GM18858 (cell line): ENCODE data around the gene CST7.

Experiments used
- ATAC-seq: cut with Tn5 transposase; IDR thresholded peaks from one replicate; pipeline ENCODE4 v1.9.1; 2021; ENCODE audit not compliant: unreplicated experiment

Gene CST7

DNA sequence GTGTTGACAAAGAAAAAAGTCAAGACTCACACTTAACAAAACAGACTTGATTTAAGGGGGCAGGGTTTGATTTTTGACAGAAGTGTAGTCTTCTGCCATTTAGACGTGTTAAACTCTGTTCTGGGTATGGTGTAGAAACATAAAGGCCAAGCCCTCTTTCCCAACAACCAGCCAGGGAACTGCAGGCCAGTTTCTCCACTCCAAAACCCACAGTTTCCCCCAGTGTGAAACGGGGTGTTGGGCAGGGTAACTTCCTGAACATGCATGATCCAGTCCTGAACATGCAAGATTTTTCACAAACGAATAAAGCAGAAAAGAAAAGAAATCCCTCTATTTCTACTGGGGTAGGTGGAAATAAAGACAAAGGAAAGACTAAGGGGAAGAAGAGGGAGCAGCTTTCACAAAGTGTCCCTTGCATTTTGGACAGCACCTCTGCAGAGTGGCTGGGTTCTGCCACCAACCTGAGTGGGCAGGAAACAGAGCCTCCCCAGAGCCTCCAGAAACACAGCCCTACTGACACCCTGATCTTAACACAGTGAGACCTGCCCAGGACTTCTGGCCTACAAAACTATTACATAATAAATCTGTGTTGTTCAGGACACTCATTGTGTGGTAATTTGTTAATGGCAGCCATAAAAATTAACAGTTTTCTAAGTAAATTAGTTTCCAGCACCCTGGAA lies 36.0 kb downstream of the CST7 start:
- ATAC-seq, result no peak

DNA sequence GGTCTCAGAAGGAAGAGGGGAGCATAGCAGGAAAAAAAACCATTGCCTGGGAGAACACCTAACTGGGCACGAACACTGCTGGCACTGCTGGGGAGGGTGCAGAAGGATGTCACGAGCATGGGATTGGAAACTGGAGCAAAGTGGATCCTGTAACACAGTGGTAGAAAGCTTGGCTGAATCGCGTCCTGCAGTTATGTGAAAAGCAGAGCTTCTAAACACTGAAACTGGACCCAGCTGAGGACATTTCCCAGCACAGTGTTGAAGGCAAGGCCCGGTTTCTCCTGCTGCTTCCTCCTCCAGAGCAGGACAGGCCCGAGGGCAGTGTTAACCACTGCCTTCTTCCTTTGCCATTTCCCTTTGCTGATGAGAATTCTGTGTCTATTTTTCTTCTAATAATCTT lies 36.7 kb downstream of the CST7 start:
- ATAC-seq, result no peak

GRCh38 chr20:24986436-24987015 lies 37.5 kb downstream of the CST7 start:
- ATAC-seq, result no peak

DNA sequence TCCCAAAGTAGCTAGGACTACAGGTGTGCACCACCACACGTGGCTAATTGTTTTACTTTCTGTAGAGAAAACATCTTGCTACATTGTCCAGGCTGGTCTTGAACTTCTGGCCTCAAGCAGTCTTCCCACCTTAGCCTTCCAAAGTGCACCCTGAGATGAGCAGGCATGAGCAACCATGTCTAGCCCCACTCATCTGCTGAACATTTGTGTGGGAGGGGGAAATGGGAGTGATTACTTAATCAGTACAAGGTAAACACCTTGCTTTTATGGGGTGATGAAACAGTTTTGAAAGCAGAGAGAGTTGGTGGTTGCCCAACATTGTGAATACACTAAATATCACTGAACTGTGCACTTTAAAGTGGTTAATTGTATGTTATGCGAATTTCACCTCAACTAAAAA lies 38.2 kb downstream of the CST7 start:
- no peak for ATAC-seq

DNA sequence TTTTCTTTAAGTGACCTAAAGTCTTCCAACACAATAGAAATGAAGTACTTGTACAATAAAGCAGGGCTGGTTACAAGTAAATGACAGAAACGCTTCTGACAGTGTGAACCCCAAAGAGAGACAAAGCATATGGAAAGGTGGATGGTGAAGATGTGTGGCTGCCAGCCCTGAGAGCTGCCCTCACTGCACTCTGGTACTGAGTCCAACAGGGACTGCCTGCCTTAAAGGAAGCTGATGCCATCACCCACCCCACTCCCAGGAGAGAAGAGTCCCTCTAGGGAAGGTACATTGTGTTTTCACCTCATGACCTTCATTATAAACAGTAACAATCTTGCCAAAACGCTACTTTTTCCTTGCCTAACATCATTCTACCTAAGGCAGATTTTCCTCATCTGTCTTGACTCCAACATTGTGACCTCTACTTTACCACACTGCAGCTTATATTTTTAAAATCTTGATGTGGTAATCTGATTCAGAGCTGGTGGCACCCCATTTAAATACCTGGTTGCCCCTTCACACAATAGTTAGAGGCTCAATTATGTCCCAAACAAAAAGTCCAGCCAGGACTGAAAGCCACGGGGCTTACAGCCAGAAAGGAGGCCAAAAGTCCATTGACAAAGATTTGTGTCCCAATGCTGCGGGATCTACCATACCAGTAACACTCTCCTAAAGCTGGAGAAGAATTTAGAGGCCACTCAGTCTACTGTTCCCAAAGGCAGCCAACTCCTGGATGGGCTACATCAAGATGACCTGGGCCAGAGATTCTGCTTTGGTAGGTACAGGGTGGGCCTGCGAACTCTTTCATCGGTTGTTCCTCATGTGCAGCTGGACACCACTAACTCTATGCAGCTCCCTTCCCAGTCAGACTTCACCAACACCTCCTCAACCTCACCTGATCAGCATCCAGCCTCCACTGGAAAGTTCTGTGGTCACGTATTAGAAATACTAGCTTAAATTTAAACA lies 39.1 kb downstream of the CST7 start:
- no peak for ATAC-seq

- no peak for ATAC-seq
These were observed 40.1 kb downstream of the CST7 start for GRCh38 chr20:24989162-24989561.

DNA sequence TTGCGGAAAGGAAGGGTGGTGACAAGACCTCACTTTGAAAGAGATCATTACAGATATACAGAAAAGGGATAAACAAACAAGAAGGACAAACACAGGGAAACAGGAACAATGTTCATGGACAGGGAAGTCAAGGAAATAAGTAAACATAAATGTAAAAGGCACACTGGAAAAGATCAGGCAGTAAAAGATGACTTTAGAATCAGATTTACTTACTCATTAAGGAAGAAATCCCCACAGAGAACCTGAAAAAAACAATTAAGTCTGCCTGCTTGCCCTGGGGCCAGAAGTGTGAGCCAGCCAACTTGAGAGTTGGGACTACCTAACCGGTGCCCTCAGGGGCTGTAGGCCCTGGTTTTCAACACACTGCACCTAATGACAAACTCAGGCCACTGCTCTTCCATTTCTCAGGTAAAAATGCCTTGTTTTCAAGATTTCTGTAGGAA lies 41.8 kb downstream of the CST7 start:
- no peak for ATAC-seq

DNA sequence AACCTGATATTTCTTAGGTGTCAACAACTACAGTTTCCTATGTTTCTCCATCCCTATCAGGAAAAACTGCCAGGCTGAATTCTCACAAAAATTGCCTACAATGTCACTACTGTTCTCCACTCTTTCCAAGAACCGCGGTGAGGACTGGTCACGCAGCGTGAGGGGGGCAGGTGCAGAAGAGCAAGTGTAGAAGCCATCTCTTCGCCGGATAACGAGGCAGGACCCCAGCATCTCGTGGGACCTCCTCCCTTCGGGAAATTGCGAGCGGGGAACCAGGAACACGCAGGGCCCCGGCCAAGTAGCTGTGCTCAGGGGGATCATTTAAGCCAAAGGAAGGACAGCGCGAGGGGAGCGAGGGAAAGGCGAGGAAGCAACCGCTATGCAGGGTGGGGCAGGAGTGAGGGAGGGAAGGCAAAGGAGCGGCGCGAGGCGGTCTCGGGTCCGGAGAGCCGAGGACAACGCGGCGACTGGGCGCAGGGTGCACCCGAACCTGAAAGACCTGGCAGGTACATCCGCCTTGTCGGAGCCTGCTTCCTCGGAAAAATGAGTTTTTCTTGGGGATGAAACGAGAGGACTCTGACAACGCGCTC lies 42.9 kb downstream of the CST7 start:
- peak; percentile 7 for ATAC-seq

DNA sequence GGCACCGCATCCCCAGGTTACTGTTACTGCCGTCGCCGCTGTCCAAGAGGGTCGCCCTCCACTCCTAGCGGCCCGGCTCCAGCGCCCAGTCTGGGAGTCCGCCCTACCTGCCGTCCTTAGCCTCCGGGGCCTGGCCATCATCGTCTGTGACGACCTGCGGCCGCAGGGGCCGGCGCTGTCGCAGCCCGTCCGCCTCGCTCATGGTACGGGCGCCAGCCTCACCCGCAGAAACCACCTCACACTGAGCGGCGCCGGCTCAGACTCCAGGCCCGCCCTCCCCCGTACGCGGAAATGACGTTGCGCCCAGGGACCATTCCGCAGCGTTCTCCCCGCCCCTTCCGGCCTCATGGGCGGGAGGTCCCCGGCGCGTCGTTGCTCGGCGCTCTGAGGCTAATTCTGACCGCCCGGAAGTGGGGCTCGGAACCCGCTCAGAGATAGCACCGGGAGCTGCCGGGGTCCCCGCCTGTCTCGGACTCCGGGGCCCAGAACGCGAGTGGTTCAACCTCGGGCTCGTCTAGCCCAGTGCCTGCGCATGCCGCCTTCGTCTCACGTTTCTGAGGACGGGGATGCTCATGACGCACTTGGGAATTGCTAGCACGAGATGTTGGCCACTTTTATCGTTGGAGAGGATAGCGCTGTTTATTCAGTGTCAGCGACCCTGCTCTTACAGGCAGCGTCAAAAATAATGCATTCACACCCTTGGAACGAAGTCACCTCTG lies 43.6 kb downstream of the CST7 start, which contains the start of gene APMAP:
TSS of gene APMAP (minus strand) at position 265 of the 719 bp plus-strand sequence. CDS start at position 202, 63 bp downstream.
- ATAC-seq, result peak; percentile 92

DNA sequence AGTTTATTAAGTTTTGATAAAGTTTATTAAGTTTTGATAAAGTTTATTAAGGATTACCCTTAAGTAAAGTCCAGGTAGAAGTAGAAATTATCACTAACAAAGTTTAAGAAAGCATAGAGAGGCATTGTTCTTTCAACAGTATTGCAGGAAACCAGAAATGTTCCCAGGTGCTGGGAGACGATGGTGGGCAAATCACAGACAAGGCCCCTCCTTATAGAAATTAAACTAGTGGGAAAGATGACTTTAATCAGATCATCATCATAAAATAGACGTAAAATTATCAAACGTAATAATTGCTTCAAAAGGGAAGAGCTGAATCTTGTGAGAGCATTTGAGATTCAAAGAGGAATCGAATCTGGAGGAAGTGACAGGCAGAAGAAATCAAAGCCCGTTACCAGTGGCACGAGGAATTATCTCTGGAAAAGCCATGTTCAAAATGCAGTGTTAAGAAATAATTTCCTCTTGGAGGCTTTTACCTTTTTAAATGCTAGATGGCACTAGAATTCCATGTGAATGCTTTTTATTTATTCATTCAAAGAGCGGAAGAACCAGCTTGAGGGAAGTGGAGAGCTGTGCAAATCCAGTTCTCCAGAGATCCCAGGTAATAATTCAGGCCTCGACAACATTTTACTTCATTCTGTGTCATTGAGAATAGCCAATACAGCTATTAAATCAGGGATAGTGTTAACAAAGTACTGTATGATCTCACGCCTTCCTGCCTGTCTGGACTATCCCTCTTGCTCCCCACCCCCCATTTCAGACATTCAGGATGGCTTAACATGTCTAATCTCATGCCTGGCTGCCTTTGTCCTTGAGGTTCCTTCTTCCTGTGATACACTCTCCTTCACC lies 44.5 kb downstream of the CST7 start:
- no peak for ATAC-seq

DNA sequence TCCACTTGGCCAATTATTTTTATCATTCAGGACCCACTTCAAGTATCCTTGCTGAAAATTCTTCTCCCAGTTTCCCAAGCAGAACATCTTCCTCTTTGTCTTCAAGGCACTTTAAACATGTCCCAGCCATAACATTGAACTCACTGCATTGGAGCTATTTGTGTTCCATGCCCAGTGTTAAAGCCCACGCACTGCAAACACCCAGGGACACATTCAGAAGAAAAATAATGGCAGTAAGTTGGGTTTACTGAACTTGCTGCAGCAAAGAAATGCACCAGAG lies 45.1 kb downstream of the CST7 start:
- ATAC-seq, result no peak

DNA sequence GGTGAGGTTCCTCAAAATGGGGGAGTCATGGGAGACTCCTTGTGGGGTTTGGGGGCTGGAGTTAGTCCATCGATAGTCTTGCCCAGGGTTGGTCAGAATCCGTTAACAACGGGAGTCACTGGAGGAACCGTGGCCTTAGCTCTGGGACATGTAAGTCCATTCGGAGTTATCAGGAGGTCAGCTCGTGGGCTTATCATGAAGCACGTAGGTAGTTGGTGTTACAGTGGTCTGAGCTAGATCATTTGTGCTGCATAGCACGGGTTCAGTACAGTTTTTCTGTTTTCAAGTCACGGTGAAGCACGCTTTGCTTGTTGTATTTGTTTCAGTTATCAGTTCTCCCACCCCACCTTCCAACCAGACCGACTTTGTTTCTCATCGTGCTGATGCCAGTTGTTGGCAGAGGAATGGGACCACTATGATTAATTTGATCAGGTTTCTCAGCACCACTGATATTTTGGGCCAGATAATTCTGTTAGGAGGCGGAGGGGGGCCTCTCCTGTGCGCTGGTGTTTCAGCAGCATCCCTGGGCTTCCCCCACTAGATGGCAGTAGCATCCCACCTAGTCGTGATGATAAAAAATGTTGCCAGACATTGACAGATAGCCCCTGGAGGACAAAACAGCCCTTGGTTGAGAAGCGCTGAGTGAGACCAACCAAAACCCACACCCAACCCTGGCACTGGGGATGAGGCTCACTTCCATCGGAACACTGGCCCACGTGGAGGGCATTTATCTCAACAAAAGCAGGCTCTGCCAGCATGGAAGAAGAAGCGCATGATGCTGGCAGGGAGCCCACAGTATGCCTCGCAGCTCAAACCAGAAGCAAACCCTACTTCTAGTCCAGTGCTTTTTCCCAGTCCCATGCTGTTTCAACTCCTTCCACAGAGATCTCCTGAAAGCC lies 45.6 kb downstream of the CST7 start:
- ATAC-seq, result no peak

DNA sequence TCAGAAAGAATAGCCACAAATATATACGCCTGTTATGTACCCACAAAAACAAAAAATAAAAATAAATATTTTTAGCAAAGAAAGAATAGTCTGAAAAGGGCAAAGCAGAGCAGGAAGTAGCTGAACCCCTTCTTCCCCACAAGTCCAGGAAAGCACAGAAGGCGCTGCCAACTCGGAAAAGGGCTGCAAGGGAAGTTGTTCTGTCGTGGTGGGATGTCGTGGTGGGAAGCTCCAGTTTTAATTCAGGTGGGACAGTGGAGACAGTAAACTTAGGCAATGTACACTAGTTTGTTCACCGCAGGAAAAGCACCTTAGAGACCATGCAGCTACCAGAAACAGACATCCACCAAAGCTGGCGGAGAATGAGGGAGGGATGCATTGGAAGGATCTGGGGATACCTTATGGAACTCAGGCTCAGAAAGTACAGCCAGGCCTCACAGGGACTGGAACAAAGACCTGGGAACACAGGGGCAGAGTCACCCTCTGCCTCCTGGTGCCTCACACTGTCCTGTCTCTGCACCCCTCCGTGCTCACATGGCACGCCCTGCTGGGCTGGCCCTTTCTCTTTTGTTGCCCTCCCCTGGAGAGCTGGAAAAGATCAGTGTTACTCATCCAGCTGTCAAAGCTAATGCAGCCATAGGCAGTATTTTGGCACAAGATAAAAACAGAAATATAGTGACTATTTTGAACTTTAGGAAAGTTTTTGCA lies 46.8 kb downstream of the CST7 start:
- ATAC-seq, result no peak

- ATAC-seq, result no peak
These were observed 47.6 kb downstream of the CST7 start for GRCh38 chr20:24996449-24997377.

DNA sequence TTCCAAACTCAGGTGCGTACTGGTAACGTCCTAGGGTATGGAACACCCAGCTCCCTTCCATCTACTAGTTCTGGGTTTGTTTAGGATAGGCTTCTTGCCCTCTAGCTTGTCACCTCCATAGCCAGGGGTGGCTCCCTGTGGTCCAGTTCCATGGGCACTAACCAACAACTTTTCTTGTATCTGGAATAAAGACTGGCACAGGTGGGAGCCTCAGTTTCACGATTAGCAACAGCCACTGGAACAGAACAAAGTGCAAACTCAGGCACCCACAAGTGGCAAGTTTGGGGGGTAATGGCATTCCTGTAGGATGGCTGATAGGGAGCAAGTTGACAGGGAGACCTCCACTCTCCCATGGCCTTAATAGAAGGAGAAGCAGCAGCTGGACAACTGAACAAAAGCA lies 49.1 kb downstream of the CST7 start:
- no peak for ATAC-seq

DNA sequence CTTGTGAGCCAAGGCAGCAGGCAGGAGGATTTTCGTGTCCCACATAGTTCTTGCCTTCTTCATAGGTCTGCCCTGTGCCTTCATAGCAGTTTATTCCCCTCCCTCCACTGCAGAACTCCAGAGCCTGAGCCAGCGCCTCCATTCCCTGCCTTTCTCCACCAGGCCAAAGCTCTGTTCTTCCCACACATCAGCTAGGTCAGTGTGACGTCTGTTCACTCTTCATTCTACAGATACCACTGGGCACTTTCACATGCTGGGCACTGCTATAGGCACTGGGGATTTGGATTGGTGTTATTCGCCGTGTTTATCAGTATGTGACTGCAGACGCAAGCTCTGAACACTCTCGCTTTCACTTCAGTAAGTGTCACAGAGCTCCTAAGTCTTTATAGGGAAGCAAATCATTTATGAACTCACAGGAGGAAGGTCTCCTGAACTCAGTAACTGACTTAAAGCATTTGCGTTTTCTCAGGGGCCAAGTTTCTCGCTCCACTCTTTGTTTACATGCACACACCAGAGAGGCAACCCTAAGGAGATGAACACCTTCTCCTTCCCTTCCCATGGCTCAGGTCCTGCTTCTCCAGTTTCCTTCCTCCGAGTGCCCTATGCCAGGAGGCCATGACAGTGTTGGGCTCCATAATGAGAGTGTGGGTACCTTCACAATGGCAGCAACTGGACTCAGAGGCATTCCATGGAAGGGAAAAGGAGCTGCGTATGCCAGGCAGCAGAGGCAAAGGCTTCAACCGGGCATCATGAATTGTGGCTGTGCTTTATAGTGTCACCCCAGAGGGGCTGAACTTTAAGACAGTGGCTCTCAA lies 49.8 kb downstream of the CST7 start:
- no peak for ATAC-seq
